Mucosa of gallbladder (tissue), 1 donor: ENCODE results near the gene PROP1. TPM values are rescaled to one million over a fixed set of nuclear protein-coding genes. Genes with fewer than 3 reads are reported as not detected.
"Not testable (repeated sequence)": the region's sequence is repeated elsewhere in the genome, so short reads cannot be mapped to it uniquely, and the experiment has no call there.

Experiments
- DNase-seq: peaks from one replicate; pipeline ENCODE4 v3.0.0-alpha.2; 2020; ENCODE audit warnings: low spot score
- total RNA-seq: library from RNA; stranded (reverse); gene quantifications from one replicate; pipeline ENCODE4 v1.2.1, GENCODE V29; 2021
- donor health status: DM: no; HTN: no; CAD: no.

The PROP1 gene
- total RNA-seq, result not detected

DNA sequence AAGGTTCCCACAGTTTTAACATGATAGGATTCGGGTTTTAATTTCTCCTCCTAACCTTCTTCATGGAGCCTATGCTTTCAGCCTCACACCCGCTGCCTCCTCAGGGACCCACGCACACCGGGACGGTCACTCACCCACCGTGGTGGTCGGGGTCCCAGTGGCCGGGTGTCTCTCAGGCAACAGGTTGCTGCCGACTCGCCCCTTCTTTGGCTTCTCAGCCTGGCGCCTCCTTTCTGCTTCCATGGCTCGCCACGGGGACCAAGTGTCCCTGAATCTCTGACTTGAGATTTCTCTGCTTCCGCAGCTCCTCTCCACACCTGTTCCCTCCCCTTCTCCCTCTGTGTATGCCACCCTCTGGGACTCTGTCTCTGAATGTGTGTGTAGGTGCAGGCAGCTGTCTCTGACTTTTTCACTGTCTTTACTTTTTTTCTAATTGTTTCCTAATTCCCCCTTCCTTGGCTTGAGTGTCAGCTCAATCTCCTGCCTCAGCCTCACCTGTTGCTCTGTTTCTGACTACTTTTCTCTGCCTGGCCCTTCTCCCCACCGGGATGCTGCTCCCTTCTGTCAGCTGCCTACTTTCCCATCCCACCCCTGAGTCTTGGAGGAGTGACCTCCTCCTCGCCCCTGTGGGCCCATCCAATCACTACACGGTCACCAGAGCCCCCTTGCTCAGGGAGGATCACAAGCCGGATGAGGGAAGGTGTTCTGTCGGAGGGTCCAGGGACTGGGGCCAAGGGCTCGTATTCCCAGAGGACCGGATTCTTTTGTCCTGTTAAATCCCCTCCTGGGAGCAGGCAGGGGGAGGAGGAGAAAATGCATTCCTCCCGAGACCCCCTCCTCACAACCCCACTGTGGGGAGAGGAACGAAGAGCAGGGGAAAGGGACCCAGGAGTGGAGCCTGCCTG, at the start of gene PROP1:
Gene PROP1, minus strand, starts transcription at position 552 of the 905 bp plus-strand sequence. Its CDS starts 309 bp downstream, at position 243.
- DNase-seq, result no peak

DNA sequence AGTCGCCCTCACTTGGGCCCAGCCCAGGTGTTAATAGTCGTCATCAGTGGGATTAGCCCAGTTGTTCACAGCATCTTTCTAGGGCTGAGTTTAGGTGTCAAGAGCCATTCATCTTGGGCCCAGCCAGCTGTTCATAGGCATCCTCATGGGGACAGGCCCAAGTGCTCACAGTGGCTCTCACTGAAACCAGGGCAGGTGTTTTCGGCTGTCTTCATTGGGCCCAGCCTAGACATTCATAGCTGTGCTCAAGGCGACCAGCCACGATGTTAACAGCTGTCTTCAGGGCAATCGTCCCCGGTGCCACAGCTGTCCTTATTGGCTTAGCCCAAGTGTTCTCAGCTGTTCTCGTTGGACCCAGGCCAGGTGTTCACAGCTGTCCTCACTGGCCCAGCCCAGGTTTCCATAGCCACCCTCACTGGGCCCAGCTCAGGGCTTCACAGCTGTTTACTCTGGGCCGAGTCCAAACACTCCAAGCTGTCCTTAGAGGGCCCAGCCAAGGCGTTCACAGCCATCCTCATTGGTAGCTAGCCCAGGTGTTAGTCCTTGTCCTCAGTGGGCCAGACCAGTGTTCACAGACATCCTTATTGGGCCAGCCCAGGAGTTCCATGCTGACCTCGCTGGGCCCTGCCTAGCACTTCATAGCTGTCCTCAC, 23.5 kb upstream of the PROP1 start:
- not testable (repeated sequence) for DNase-seq

DNA sequence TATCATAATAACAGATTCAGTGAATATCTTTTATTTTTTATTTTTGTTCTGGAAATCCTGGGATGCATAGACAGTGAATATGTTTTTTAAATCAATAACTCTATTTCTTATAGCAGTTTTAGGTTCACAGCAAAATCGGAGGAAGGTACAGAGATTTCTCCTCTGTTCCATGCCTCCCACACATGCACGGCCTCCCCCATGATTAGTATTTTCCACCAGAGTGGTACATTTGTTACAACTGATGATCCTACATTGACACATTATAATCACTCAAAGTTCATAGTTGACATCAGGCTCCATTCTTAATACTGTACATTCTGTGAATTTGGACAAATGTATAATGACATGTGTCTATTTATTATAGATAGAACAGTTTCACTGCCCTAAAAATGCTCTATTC, 16.7 kb upstream of the PROP1 start:
- DNase-seq, result not testable (repeated sequence)

DNA sequence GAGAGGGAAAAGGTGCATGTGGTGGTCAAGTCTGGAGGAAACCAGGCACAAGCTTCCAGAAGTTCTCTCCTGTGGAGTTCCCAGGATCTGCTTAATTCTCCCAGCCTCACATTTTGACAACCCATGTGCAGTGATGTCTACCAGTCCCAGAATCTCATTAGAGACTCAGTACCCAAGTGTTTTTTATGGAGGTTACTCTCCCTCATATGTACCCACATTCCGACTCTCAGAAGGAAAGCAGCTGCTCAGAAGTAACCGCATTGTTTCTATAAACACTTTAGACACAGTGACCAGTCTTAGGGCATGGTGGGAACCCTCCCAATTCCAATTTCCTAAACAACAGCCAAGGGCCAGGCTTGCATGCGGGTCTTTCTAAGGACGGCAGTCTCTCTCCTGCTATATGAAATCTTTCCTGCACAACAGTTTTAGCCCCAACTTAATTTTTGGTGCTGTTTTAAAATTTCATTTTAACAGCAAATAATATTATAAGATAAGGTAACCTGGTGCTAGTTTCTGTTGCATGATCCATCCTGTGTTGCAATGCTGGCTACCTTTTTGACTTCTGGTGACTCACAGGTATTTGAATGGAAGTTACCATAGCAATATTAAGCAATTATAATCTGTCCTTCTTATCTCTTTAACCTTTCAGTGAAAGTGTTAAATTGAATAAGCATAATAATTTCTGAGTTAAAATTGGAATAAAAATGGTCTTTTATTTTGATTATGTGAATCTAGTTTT, 15.9 kb upstream of the PROP1 start:
- DNase-seq, result not testable (repeated sequence)

DNA sequence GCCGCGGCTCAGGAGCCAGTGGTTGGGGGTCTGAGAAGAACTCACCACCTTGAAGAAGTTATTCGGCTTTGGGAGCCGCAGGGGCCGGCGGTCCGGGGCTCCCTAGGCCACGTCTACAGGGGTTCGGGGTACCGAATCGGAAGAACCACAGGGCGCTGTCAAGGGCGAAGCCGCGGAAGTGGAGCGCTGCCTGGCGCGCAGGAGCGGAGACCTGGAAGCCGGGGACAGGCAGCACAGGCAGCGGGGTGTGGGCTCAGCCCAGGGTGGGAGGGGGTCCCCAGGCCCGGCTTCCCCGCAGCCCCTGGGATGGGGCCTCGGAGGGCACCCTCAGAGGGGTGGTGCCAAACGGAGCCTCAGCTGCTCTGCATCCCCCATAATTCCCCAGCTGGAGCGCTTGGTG, 11.2 kb upstream of the PROP1 start:
- DNase-seq, result not testable (repeated sequence)

DNA sequence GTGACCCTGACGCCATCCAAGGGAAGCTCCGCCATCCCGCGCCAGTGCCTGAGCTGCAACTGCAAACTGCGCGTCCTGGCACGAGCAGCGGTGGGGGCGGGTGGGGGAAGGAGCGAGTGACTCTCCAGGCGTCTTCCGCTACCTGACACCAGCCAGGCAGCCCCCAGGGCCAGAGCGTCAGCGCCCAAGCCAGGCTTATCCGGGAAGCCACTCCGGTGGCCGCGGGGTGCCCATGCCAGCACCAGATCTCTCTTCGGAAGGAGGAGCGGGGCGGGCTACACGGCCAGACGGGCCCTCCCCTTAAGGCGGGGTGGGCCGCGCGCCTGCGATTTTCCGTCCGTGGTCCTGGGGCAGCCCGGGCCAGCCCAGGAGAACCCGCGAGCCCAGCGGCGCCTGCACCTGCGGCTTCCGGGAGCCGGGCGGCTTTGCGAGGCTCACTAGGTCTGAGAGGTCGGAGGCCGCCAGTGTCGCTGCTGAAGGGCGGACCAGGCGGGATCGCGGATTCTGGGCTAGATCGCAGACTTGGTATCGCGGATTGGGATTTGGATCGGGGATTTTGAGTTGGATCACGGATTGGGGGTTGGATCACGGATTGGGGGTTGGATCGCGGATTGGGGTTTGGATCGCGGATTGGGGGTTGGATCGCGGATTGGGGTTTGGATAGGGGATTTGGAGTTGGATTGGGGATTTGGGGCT, 10.6 kb upstream of the PROP1 start:
- DNase-seq, result not testable (repeated sequence)

DNA sequence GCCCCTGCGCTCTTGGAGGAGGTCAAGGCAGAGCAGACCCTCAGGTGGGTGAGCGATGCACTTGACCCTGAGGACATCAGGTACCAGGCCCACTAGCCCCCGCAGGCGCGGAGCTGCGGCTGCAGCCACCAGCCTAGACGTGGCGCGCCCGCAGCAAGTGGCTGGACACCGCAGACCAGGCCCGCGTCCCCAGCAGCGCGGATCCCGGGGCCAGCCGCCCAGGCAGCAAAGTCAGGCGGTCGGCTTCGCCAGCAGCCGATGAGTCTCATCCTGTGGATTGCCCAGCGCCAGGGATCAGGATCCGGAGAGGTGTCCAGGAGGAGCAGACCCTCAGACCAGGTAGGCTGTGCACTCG, 10.1 kb upstream of the PROP1 start:
- DNase-seq, result not testable (repeated sequence)

DNA sequence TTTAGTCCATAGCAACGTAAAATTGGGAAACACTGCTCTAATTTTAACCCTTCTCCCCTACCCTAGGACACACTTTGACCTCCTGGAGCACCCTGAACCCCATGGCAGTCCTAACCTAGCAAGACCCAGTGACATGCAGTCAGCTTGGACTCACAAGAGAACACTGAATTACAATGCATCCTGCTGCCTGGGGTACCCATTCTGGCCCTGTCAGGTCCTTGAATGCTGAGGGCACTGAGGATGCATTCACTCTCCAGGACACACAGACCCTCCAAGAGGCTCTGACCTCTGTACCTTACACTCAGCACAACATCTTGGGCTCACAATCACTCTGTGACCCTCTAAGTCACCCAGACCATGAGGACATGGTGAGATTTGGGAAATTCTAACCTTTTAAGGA, 1.8 kb upstream of the PROP1 start:
- DNase-seq, result no peak

DNA sequence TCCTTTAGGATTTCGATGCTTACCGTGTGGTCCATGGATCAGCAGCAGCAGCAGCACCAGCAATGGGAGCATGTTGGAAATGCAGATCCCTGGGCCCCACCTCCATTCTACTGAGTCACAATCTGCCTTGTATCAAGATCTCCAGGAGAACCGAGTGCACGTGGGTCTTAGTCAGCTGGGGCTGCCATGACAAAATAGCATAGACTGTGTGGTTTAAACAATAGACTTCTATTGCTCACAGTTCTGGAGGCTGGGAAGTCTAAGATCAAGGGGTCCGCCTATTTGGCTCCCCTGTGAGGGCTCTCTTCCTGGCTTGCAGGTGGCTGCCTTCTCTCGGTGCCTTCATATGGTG, 1.3 kb upstream of the PROP1 start:
- no peak for DNase-seq

DNA sequence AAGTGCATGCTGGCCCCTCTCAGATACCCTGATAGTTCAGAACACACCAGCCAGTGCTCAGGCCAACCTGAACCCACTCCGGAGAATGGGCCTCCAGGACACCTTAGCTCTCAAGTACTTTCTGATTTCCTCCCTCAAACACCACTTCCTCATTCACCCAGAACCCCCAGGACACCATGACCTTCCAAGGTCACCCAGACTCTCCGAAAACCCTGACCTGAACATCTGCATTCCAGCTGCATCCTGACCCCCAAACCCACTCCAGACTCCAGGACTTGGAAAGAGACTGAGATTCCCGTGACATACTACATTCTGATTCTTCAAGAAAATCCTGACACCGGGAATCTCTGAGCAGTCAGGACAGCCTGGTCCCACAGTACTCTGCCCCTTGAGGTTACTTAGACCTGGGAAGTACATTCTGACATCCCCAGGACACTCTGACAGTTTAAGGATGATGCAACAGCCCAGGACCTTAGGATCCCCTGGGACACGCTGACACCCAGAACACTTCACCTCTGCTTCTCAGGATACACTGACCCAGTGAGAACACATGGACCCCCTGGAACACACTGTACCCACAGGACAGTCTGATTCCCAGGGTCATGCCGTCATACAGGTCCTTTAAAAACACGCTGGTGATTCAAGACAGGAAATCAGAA, 747 bp upstream of the PROP1 start:
- DNase-seq, result no peak

DNA sequence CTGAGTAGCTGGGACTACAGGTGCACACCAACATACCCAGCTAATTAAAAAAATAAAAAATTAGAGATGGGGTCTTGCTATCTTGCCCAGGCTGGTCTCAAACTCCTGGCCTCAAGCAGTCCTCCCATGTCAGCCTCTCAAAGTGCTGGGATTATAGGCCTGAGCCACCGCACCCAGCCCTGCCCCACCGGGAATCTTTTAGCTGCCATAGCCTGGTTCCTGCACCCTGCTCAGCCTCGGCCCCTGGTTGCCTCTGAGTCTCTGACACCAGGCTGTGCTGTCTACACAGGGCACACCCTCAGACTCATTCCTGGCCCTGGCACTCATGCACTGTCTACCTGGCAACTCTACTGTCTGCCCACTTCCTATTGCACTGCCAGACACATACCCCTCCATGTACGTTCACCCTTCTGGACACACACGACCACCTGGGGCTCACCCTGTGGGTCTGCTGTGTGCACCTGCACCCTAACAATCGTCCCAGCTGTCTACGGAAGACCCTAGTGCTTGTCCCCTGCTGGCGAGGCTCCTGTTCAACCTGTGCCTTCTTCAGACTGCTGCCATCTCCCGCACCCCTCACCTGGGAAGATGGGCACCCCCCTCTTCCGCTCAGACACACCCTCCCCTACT, 1.4 kb downstream of the PROP1 start:
- DNase-seq, result no peak

DNA sequence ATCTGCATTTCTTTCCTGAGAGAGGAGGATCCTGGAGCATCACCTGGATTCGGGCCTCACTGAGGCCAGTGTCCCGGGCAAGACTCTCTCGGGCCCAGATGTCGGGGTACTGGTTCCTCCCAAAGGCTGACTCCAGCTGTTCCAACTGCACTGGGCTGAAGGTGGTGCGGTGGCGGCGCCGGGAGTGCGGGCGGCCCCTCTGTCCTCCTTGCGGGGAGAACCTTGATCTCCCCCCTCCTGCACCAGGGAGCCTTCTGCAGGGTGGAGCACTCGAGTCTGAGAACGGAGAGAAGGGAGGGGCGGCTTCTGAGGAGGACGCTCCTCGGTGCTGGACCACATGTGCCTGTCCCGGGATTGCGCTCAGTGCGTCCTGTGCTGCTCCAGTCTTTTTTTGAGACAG, 2.0 kb downstream of the PROP1 start:
- DNase-seq, result no peak

DNA sequence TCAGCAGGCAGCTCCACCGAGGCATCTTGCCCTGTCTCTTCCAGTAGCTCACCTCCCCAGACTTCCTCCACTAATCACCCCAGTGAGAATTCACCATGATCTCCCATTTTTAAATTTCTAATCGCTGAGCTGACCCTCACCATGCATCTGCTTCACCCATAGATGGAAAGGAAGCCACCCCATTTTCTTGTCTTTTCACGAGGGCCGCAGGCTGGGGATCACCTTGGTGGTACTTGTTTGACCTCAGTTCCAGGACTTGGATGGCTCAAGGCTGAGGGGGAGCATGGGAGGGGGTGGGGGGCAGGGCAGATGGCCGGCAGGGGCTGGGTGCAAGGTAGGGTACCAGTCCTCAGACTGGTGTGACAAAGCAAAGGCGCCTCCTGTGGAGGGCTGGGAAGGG, 3.6 kb downstream of the PROP1 start:
- no peak for DNase-seq

DNA sequence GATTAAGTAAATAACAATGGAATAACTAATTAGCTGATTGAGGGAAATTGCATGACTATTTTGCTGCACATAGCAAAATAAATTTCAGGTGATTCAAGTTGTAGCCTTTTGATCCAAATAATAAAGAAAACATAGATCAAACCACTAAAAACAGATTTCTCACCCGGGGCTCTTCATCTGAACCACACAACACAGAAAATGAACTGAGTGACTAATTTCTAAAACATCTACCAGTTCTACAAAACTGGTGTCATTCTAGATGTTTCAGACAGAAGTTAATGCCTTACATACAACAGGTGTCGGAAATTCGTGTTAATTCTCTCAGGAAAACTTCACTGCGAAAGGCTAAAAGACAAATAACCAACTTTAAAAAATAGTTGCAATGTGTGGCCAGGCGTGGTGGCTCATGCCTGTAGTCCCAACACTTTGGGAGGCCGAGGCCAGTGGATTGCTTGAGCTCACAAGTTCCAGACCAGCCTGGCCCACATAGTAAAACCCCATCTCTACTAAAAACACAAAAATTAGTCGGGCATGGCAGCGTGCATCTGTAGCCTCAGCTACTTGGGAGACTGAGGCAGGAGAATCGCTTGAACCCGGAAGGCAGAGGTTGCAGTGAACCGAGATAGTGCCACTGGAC, 6.9 kb downstream of the PROP1 start:
- DNase-seq, result no peak

DNA sequence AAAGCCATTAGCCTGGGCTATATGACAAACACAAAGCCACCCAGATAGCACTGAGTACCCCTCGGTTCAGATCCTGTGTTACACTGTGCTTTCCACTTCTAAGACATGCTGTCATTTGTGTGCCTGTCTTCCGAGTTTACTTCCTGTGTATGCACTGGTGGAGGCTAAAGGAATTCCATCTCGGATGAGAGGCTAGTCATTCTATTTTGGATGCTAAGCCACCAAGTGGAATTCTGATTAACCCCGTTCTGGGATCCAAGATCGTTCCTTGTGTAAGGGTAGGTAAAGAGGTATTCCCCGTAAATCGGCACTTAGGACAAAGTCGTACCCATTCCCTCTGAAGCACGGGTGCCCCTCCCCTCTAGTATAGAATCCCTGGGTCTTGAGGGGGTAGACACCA, 8.7 kb downstream of the PROP1 start:
- no peak for DNase-seq

DNA sequence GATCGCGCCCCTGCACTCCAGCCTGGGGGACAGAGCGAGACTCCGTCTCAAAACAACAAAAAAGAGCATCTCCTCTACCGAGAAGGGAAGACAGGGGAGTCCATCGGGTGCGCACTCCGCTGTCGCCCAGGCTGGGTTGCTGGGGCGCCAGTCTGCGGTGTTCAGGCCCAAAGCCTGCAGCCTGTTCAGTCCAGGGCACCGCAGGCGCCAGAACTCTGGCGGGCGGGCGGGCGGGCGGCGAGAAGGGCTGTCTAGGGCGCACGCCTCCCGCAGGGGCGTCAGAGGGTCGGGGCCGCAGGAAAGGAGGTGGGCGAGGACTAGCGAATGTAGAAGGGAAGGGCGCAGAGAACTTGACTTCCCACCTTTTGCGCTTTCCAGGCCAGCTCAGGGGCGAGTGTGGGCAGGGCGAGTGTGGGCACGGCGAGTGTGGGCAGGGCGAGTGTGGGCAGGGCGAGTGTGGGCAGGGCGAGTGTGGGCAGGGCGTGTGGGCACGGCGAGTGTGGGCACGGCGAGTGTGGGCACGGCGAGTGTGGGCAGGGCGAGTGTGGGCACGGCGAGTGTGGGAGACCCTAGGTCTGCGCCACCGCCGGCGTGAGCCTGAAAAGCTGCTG, 10.5 kb downstream of the PROP1 start:
- no peak for DNase-seq

DNA sequence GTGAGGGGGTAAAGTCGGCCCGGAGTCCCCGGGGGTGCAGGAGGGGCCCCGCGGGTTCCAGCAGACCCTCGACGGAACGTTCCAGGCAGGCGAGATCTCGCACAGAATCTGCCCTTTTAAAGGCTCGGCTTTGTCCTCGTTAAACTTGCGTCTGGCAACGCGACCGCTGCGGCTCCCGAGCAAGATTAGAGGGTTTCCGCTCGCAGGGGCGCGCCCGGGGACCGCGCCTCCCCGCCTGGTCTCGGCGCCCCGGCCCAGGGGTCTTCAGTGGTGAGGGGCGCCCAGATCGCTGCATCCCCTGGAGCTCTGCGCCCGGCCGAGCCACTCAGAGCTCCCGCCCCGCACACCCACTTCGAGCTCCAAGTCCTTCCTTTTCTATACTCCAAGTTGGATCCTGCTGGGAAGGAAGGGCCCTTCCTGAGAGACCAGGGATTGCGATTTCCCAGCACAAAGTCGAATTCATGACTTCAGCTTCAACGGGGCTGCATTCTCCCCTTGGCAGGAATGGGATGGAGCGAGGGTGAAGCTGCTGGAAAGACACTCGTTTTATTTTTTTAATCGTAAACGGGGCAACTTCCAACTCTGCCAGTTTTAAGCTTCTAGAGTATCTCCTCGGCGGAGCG, 11.3 kb downstream of the PROP1 start:
- no peak for DNase-seq

DNA sequence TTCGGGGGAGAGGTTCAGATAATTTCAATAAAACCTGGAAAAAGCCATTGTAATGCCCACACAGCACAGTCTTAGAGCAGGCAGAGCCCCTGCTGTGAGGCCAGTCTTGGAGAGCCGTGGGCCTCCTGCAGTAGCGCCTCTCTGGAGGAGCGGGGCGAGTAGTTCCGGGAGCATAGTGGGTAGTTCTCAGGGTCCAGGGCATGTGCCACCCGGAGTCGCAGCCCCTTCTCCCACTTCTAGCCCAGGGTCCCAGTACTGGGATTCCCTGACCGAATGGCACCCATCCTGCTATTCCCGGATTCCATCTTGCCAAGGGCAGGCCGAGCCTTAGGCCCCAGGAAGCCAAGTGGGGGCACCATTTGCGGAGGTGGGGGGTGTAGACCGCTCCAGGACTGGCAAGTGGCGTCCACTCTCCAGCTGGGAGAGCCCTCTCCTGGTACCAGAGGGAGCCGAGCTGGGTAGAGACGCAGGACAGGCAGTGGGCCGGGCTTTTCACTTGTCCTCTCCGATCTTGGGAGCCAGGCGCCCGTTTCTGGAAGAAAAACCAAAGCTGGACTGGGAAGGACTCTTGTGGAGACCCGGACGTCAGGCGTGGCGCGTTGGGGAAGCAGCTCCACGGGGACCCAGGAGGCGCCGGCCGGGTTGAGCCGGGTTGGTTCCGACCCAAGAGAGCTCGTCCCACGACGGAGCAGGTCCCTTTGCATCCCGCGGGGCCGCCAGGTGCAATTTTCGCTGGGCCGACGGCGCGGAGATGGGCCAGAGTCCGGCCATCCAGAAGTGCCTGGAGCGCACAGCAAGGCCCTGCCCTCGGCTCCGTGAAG, 12.1 kb downstream of the PROP1 start:
- DNase-seq, result no peak

DNA sequence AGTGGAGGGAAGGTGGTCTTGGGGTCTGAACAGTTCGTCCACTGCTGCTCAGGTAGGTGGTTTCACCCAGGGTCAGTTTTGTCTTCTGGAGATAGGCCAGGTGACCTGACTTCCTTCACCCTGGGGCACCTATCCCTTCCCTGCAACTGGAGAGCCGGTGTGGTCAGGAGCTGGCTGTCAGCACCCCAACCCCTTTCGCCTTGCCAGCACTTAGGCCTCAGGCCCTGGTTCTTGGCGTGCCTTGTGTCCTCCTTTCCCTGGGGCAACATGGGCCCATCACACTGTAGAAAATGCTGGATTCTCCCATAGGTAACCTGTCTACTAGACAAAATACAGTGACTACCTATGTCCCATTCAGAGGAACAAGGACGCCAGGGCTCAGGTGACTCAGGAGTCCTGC, 13.1 kb downstream of the PROP1 start:
- no peak for DNase-seq
